Posterior cingulate gyrus (tissue), 11 donors: ENCODE results near the gene RALGDS.
"Not testable (repeated sequence)": the region's sequence is repeated elsewhere in the genome, so short reads cannot be mapped to it uniquely, and the experiment has no call there.

Experiments
- DNase-seq, 10 donors: peaks; one replicate each; pipeline versions ENCODE4 v3.0.0 to v3.0.0-alpha.2; 2020 to 2021; ENCODE audit warnings: mixed read lengths in 3 of 10
- intact Hi-C: fragments of 100-400 bp; cut with DNase I; formaldehyde crosslinking; loops from one replicate; pipeline ENCODE4 v1.15.1; 2023

The RALGDS gene

GRCh38 chr9:133121198-133121914, at the start of gene RALGDS:
RALGDS (minus strand) TSS chr9:133121240; CDS start chr9:133121154, 86 bp downstream.
- intact Hi-C loops, result loop anchor here (2.0 kb wide), 1 partner anchor 27 kb away; no protein-coding TSS in a partner anchor

GRCh38 chr9:133170716-133171115, 49.7 kb upstream of the RALGDS start:
- intact Hi-C loops, result no loop called here
- peak in 2 of 10 donors; percentile 48 to 50 for DNase-seq

More at GRCh38 chr9:133121198-133121914, at the start of gene RALGDS:
- peak; percentile 83 to 99 (median 90) for DNase-seq

- intact Hi-C loops, result not testable (repeated sequence)
- peak in 2 of 10 donors; percentile 31 to 40 for DNase-seq
Measured at GRCh38 chr9:133169687-133170086, 48.6 kb upstream of the RALGDS start.

GRCh38 chr9:133169102-133169501, 48.1 kb upstream of the RALGDS start:
- intact Hi-C loops, result no loop called here
- peak in 2 of 10 donors; percentile 6 to 48 for DNase-seq

GRCh38 chr9:133168432-133168831, 47.4 kb upstream of the RALGDS start:
- intact Hi-C loops, result no loop called here
- peak in 2 of 10 donors; percentile 16 for DNase-seq

- intact Hi-C loops, result no loop called here
- peak in 2 of 10 donors; percentile 41 to 45 for DNase-seq
Measured at GRCh38 chr9:133167769-133168168, 46.7 kb upstream of the RALGDS start.

GRCh38 chr9:133167096-133167730, 46.2 kb upstream of the RALGDS start:
- peak in 2 of 10 donors; percentile 30 to 50 for DNase-seq
- intact Hi-C loops, result no loop called here

GRCh38 chr9:133166392-133166791, 45.4 kb upstream of the RALGDS start:
- intact Hi-C loops, result no loop called here
- peak in 3 of 10 donors; percentile 19 to 78 (median 44) for DNase-seq

GRCh38 chr9:133165452-133165730, 44.4 kb upstream of the RALGDS start:
- peak in 1 of 10 donors; percentile 40 for DNase-seq
- intact Hi-C loops, result no loop called here

GRCh38 chr9:133164191-133164590, 43.2 kb upstream of the RALGDS start:
- DNase-seq, result no peak
- intact Hi-C loops, result no loop called here

GRCh38 chr9:133163504-133164172, 42.6 kb upstream of the RALGDS start, which contains the start of gene GBGT1:
GBGT1 (minus strand) TSS chr9:133163914; CDS start chr9:133162412, 1,502 bp downstream.
- peak in 8 of 10 donors; percentile 36 to 92 (median 52) for DNase-seq
- intact Hi-C loops, result no loop called here

GRCh38 chr9:133162861-133163503, 41.9 kb upstream of the RALGDS start:
- DNase-seq, result peak in 3 of 10 donors; percentile 29 to 77 (median 74)
- intact Hi-C loops, result no loop called here

GRCh38 chr9:133161547-133161950, 40.5 kb upstream of the RALGDS start:
- peak in 3 of 10 donors; percentile 2 to 33 (median 10) for DNase-seq
- intact Hi-C loops, result no loop called here

- peak in 6 of 10 donors; percentile 37 to 89 (median 44) for DNase-seq
- intact Hi-C loops, result no loop called here
Measured at GRCh38 chr9:133160742-133161546, 39.9 kb upstream of the RALGDS start.

GRCh38 chr9:133158695-133159094, 37.7 kb upstream of the RALGDS start:
- DNase-seq, result peak in 2 of 10 donors; percentile 41 to 57
- intact Hi-C loops, result no loop called here

- peak in 4 of 10 donors; percentile 3 to 37 (median 8) for DNase-seq
- intact Hi-C loops, result no loop called here
Measured at GRCh38 chr9:133155156-133155555, 34.1 kb upstream of the RALGDS start.

GRCh38 chr9:133154097-133154989, 33.3 kb upstream of the RALGDS start:
- peak in 4 of 10 donors; percentile 4 to 76 (median 38) for DNase-seq
- intact Hi-C loops, result no loop called here

- peak in 4 of 10 donors; percentile 7 to 81 (median 72) for DNase-seq
- intact Hi-C loops, result no loop called here
Measured at GRCh38 chr9:133153227-133154096, 32.4 kb upstream of the RALGDS start.
